Immature natural killer cell (primary cell): ENCODE data around the gene TRAPPC14. TPM values are rescaled to one million over a fixed set of nuclear protein-coding genes. Genes with fewer than 3 reads are reported as not detected.
A peak's percentile ranks its signal among the peaks of the same experiment; 100 is the strongest.

Experiments used
- DNase-seq, 3 donors: peaks; one replicate each; pipeline ENCODE4 v3.0.0; 2022; ENCODE audit warnings: mixed read lengths in 1 of 3
- H3K27ac Mint-ChIP-seq, 6 donors: one replicate each; pipeline ENCODE4 v1.8.0; 2020; ENCODE audit warnings: mixed read lengths in 6 of 6, mild to moderate bottlenecking in 5 of 6, inconsistent platforms in 4 of 6, moderate library complexity in 3 of 6
- H3K27me3 Mint-ChIP-seq, 3 donors: one replicate each; pipeline ENCODE4 v1.8.0; 2020 to 2021; ENCODE audit warnings: low read depth in 3 of 3, mild to moderate bottlenecking in 3 of 3, mixed read lengths in 3 of 3, moderate library complexity in 3 of 3, inconsistent platforms in 1 of 3
- H3K36me3 Mint-ChIP-seq, 3 donors: one replicate each; pipeline ENCODE4 v1.8.0; 2020; ENCODE audit warnings: mixed read lengths in 3 of 3, inconsistent platforms in 2 of 3, mild to moderate bottlenecking in 2 of 3
- H3K4me1 Mint-ChIP-seq, 2 donors: one replicate each; pipeline ENCODE4 v1.8.0; 2020; ENCODE audit warnings: inconsistent platforms in 2 of 2, mild to moderate bottlenecking in 2 of 2, mixed read lengths in 2 of 2, moderate library complexity in 1 of 2
- H3K4me3 Mint-ChIP-seq, 5 donors: one replicate each; pipeline ENCODE4 v1.8.0; 2020; ENCODE audit warnings: mild to moderate bottlenecking in 5 of 5, mixed read lengths in 5 of 5, inconsistent platforms in 3 of 5, moderate library complexity in 3 of 5
- H3K9me3 Mint-ChIP-seq, 6 donors: one replicate each; pipeline ENCODE4 v1.8.0; 2020; ENCODE audit warnings: mild to moderate bottlenecking in 6 of 6, mixed read lengths in 6 of 6, inconsistent platforms in 4 of 6, moderate library complexity in 3 of 6
- polyA plus RNA-seq, 3 donors: library from polyadenylated mRNA; unstranded; fragments of 300-500 nt; fragmentation: Illumina TruSeq; gene quantifications; one replicate each; pipeline ENCODE4 v1.2.3, GENCODE V29; 2021

Gene TRAPPC14
- polyA plus RNA-seq, 3 donors from 2014 or later = 0.71 to 2.9 (median 1.8) TPM

- Mint-ChIP-seq H3K4me1 (peaks cover 45 to 47% of the 10 kb centered on the region in 2 donors), H3K9me3 (no peaks in the 10 kb centered on the region)
These were observed 37.8 kb downstream of the TRAPPC14 start for GRCh38 chr7:100120733-100121036.

GRCh38 chr7:100119970-100120732, 38.4 kb downstream of the TRAPPC14 start:
- DNase-seq = no peak
- peaks cover 4 to 11% (median 8%) of the 10 kb centered on the region in 3 donors for H3K27me3 Mint-ChIP-seq
- H3K9me3 Mint-ChIP-seq = no peaks in the 10 kb centered on the region
- peaks cover 0 to 3% (median 0%) of the 10 kb centered on the region in 3 donors for H3K36me3 Mint-ChIP-seq
- H3K4me1 Mint-ChIP-seq = peaks cover 42% of the 10 kb centered on the region in 2 donors
- peak overlapping the region; percentile 90 to 97 (median 92) for H3K4me3 Mint-ChIP-seq
- peak overlapping the region; percentile 97 to 99 (median 98) for H3K27ac Mint-ChIP-seq

More at GRCh38 chr7:100120733-100121036, 37.8 kb downstream of the TRAPPC14 start:
- H3K36me3 Mint-ChIP-seq = peaks cover 0 to 3% (median 0%) of the 10 kb centered on the region in 3 donors
- no peak for DNase-seq
- peak overlapping the region; percentile 90 to 97 (median 92) for H3K4me3 Mint-ChIP-seq
- H3K27me3 Mint-ChIP-seq = peaks cover 4 to 11% (median 8%) of the 10 kb centered on the region in 3 donors
- peak overlapping the region; percentile 97 to 99 (median 98) for H3K27ac Mint-ChIP-seq

GRCh38 chr7:100119072-100119969, 39.2 kb downstream of the TRAPPC14 start, which contains the start of the genes CNPY4 and TAF6:
TSS of gene CNPY4 (plus strand) at chr7:100119634. CDS start at chr7:100119745, 111 bp downstream.
TSS of gene TAF6 (minus strand) at chr7:100119358. CDS start at chr7:100114209, 5,149 bp downstream.
- Mint-ChIP-seq H3K4me1 (peaks cover 33 to 34% of the 10 kb centered on the region in 2 donors), H3K27me3 (peaks cover 4 to 11% (median 6%) of the 10 kb centered on the region in 3 donors), H3K9me3 (no peaks in the 10 kb centered on the region), H3K36me3 (peaks cover 0 to 3% (median 0%) of the 10 kb centered on the region in 3 donors), H3K4me3 (peak within 1 kb of the TSS; percentile 90 to 97 (median 92)), H3K27ac (peak within 1 kb of the TSS; percentile 97 to 99 (median 98))
- peak; percentile 94 to 96 (median 95) for DNase-seq

GRCh38 chr7:100118388-100119071, 40.0 kb downstream of the TRAPPC14 start:
- Mint-ChIP-seq H3K27me3 (peaks cover 4 to 11% (median 6%) of the 10 kb centered on the region in 3 donors), H3K4me1 (peaks cover 32% of the 10 kb centered on the region in 2 donors), H3K9me3 (no peaks in the 10 kb centered on the region), H3K27ac (peak overlapping the region; percentile 97 to 99 (median 98)), H3K4me3 (peak overlapping the region; percentile 90 to 97 (median 92)), H3K36me3 (peaks cover 0 to 5% (median 0%) of the 10 kb centered on the region in 3 donors)
- DNase-seq = no peak

- H3K36me3 Mint-ChIP-seq = peaks cover 0 to 20% (median 0%) of the 10 kb centered on the region in 3 donors
- peaks cover 4 to 11% (median 6%) of the 10 kb centered on the region in 3 donors for H3K27me3 Mint-ChIP-seq
- H3K9me3 Mint-ChIP-seq = no peaks in the 10 kb centered on the region
- H3K4me1 Mint-ChIP-seq = peaks cover 22 to 23% of the 10 kb centered on the region in 2 donors
- no peak overlapping the region for H3K4me3 Mint-ChIP-seq
- DNase-seq = no peak
- no peak overlapping the region for H3K27ac Mint-ChIP-seq
These were observed 43.5 kb downstream of the TRAPPC14 start for GRCh38 chr7:100115026-100115425.

- Mint-ChIP-seq H3K9me3 (no peaks in the 10 kb centered on the region), H3K27ac (no peak overlapping the region), H3K4me3 (no peak overlapping the region), H3K4me1 (peaks cover 5 to 7% of the 10 kb centered on the region in 2 donors), H3K27me3 (no peaks in the 10 kb centered on the region), H3K36me3 (peaks cover 0 to 32% (median 5%) of the 10 kb centered on the region in 3 donors)
- no peak for DNase-seq
These were observed 46.6 kb downstream of the TRAPPC14 start for GRCh38 chr7:100111914-100112313.

GRCh38 chr7:100111156-100111555, 47.4 kb downstream of the TRAPPC14 start:
- no peaks in the 10 kb centered on the region for H3K27me3 Mint-ChIP-seq
- H3K4me3 Mint-ChIP-seq = no peak overlapping the region
- no peak for DNase-seq
- H3K27ac Mint-ChIP-seq = no peak overlapping the region
- peaks cover 0 to 5% of the 10 kb centered on the region in 2 donors for H3K4me1 Mint-ChIP-seq
- H3K9me3 Mint-ChIP-seq = no peaks in the 10 kb centered on the region
- H3K36me3 Mint-ChIP-seq = peaks cover 0 to 31% (median 5%) of the 10 kb centered on the region in 3 donors

GRCh38 chr7:100109521-100110163, 48.9 kb downstream of the TRAPPC14 start:
- no peak overlapping the region for H3K27ac Mint-ChIP-seq
- peaks cover 0 to 2% of the 10 kb centered on the region in 2 donors for H3K4me1 Mint-ChIP-seq

GRCh38 chr7:100107890-100108289, 50.6 kb downstream of the TRAPPC14 start:
- H3K27me3 Mint-ChIP-seq = peaks cover 0 to 5% (median 0%) of the 10 kb centered on the region in 3 donors
- DNase-seq = no peak
- peaks cover 3 to 6% of the 10 kb centered on the region in 2 donors for H3K4me1 Mint-ChIP-seq
- no peaks in the 10 kb centered on the region for H3K9me3 Mint-ChIP-seq
- peaks cover 0 to 27% (median 8%) of the 10 kb centered on the region in 3 donors for H3K36me3 Mint-ChIP-seq
- no peak overlapping the region for H3K27ac Mint-ChIP-seq
- H3K4me3 Mint-ChIP-seq = no peak overlapping the region

More at GRCh38 chr7:100109521-100110163, 48.9 kb downstream of the TRAPPC14 start:
- Mint-ChIP-seq H3K4me3 (no peak overlapping the region), H3K9me3 (no peaks in the 10 kb centered on the region), H3K27me3 (no peaks in the 10 kb centered on the region), H3K36me3 (peaks cover 0 to 31% (median 5%) of the 10 kb centered on the region in 3 donors)
- no peak for DNase-seq

- H3K9me3 Mint-ChIP-seq = no peaks in the 10 kb centered on the region
- H3K36me3 Mint-ChIP-seq = peaks cover 0 to 26% (median 8%) of the 10 kb centered on the region in 3 donors
- peaks cover 9 to 11% of the 10 kb centered on the region in 2 donors for H3K4me1 Mint-ChIP-seq
- H3K27me3 Mint-ChIP-seq = peaks cover 0 to 6% (median 5%) of the 10 kb centered on the region in 3 donors
- no peak for DNase-seq
- no peak overlapping the region for H3K4me3 Mint-ChIP-seq
- H3K27ac Mint-ChIP-seq = no peak overlapping the region
These were observed 51.3 kb downstream of the TRAPPC14 start for GRCh38 chr7:100107125-100107737.

- Mint-ChIP-seq H3K4me1 (peaks cover 9 to 11% of the 10 kb centered on the region in 2 donors), H3K9me3 (no peaks in the 10 kb centered on the region), H3K4me3 (no peak overlapping the region), H3K36me3 (peaks cover 0 to 23% (median 8%) of the 10 kb centered on the region in 3 donors), H3K27me3 (peaks cover 4 to 10% (median 8%) of the 10 kb centered on the region in 3 donors), H3K27ac (peak overlapping the region in 1 of 6 donors; percentile 26)
- DNase-seq = no peak
These were observed 51.9 kb downstream of the TRAPPC14 start for GRCh38 chr7:100106633-100107032.

GRCh38 chr7:100105534-100105933, 53.0 kb downstream of the TRAPPC14 start:
- no peak overlapping the region for H3K27ac Mint-ChIP-seq
- no peaks in the 10 kb centered on the region for H3K9me3 Mint-ChIP-seq
- DNase-seq = no peak
- H3K4me3 Mint-ChIP-seq = no peak overlapping the region
- peaks cover 11 to 13% of the 10 kb centered on the region in 2 donors for H3K4me1 Mint-ChIP-seq
- H3K36me3 Mint-ChIP-seq = peaks cover 0 to 15% (median 8%) of the 10 kb centered on the region in 3 donors
- H3K27me3 Mint-ChIP-seq = peaks cover 15 to 21% (median 19%) of the 10 kb centered on the region in 3 donors
